ENCODE results near the gene HOXC10. TPM values are rescaled to one million over a fixed set of nuclear protein-coding genes. Genes with fewer than 3 reads are reported as not detected.

Gene HOXC10
- total and polyA plus RNA-seq, 10 of the 15 experiments (the other 5 are each of a cell fraction or from before 2014, with no cell fraction given): 0.59 TPM; not detected in 9

DNA sequence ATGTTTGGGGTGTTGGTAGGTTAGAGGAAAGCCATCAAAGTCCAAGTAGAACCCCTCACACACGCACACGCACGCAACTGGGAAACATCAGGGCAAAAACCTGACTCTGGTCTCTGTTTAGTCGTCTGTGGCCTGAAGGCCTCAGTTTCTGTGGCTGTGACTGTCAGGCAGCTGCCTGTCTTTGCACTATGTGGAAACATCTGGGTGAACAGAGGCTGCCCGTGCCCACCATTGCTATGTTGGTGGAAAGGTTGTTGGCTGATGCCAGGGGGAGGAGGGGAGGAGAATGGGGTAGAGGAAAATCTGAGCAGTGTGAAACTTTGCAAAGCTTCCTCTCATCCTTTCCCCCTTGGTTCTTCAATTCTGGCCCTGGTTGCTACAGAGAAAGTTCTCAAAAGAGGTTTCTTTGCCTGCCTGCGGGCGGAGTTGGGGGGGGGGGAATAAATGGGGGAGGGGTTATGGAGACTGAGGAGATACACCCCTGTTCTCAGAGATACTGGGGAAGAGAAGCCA lies 7.5 kb downstream of the HOXC10 start (continued):
- TF ChIP-seq, protein P1, sequence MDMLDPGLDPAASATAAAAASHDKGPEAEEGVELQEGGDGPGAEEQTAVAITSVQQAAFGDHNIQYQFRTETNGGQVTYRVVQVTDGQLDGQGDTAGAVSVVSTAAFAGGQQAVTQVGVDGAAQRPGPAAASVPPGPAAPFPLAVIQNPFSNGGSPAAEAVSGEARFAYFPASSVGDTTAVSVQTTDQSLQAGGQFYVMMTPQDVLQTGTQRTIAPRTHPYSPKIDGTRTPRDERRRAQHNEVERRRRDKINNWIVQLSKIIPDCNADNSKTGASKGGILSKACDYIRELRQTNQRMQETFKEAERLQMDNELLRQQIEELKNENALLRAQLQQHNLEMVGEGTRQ (IDR thresholded peaks at IDR 0.05; ENCODE audit: borderline replicate concordance, low read depth, low read length): no peak
- no peak for TF ChIP-seq SP1 (IDR thresholded peaks at IDR 0.05; ENCODE audit: low read depth, low read length)

DNA sequence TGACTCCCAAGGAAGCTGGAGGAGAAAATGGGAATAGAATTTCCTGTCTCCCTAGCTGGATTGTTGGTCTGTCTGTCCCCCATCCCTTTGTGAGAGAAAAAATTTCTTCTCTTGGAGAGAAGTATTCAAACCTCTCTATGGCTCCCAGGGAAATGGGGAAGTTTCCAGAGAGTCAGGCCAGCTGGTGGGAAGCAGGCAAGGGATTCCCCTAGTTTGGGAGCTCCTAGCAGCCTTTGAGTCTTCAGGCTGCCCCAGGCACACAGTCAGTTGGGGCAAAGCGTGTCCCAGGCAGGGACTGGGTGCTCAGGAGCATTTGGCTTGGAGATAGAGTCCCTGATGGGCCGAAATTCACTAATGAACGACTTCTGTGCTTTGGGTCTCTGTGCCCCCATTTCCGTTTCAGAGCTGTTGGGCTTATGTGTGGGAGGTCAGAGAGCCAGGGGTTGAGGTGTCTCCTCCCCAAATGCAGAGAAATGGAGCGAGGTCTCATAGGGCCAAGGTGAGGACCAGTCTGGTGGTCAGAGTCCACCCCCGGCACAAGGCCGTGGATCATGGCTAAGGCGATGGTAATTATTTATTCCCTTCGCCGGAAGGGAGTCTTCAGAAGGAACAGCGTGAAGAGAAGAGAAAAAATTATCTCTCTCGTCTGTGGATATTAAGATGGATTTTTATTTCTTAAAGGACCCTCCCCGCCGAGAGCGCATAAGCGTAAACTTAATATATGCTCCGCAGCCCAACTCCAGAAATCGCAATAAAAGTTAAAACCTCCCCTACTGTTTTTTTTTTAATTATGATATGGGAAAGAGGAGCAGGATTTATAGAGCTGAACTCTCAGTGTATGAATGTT lies 8.4 kb downstream of the HOXC10 start:
- H3K79me2 ChIP-seq (ENCODE audit: control insufficient read depth, insufficient read depth, low read length): no peaks in the 10 kb centered on the region
- no peak for TF ChIP-seq EGR1 (IDR thresholded peaks at IDR 0.05; ENCODE audit: borderline replicate concordance in 1 of 2, low read depth in 2 of 2, low read length in 2 of 2)
- TF ChIP-seq SMC3 (IDR thresholded peaks at IDR 0.05; ENCODE audit: borderline replicate concordance, low read length): no peak
- TF ChIP-seq ZNF687 (IDR thresholded peaks at IDR 0.05): no peak
- no peak for TF ChIP-seq SKIL (IDR thresholded peaks at IDR 0.05; ENCODE audit: low read depth, poor library complexity, severe bottlenecking)
- no peak for TF ChIP-seq EED (IDR thresholded peaks at IDR 0.05; ENCODE audit: low read depth)
- no peak for TF ChIP-seq YBX1 (IDR thresholded peaks at IDR 0.05)
- TF ChIP-seq CBX5 (IDR thresholded peaks at IDR 0.05; ENCODE audit: low read depth): no peak
- H3K9me3 ChIP-seq (replicated peaks; ENCODE audit: control insufficient read depth, insufficient read depth, low read length): no peaks in the 10 kb centered on the region
- DNase-seq (ENCODE audit: low read depth, low spot score) (no peak), FAIRE-seq (no peak), ATAC-seq (no peak)
- H3K4me1 ChIP-seq (ENCODE audit: control insufficient read depth, insufficient read depth, low read length): peaks cover 14% of the 10 kb centered on the region
- no peak overlapping the region for H3K4me2 ChIP-seq (ENCODE audit: control insufficient read depth, insufficient read depth)
- H3K36me3 ChIP-seq (ENCODE audit: control insufficient read depth in 2 of 2, insufficient read depth in 2 of 2, low read length in 1 of 2): no peaks in the 10 kb centered on the region
- intact Hi-C loops (cut with micrococcal nuclease; ENCODE audit: unreplicated experiment) (no loop called here), in situ Hi-C loops (cut with MboI) (no loop called here)
- ChIA-PET RAD21 (ENCODE audit: unreplicated experiment) (interaction anchor here (1.1 kb wide), 1 partner anchor 213 kb away, joined by 3 read pairs; no protein-coding TSS in a partner anchor), CTCF (interaction anchor here (1.5 to 1.6 kb wide), 2 partner anchors 12 to 215 kb away, joined by 3 to 4 read pairs; no protein-coding TSS in a partner anchor), POLR2A (no interaction called here), SMC1A (ENCODE audit: uncharacterized antibody, unreplicated experiment) (interaction anchor here (1.0 to 1.2 kb wide), 3 partner anchors 10 to 229 kb away, joined by 3 to 4 read pairs (median 3); no protein-coding TSS in a partner anchor)
- BruUV-seq (replicated peaks): no TSS peak
- 45% methylated on average over 18 of the region's 18 CpGs for WGBS (ENCODE audit: insufficient coverage, insufficient replicate concordance, low lambda C conversion rate, missing lambda C conversion rate)
- H4K20me1 ChIP-seq (ENCODE audit: control insufficient read depth, insufficient read depth): peaks cover 3% of the 10 kb centered on the region; the same call in 1 of the 2 replicates
- no peak overlapping the region for H2AFZ ChIP-seq (ENCODE audit: control insufficient read depth, low read depth, low read length)
- peaks cover 28 to 53% of the 10 kb centered on the region in 2 experiments for H3K27me3 ChIP-seq (replicated peaks in 1 of 2; ENCODE audit: control insufficient read depth in 2 of 2, insufficient read depth in 2 of 2, low read length in 1 of 2)
- H3K4me3 ChIP-seq: no peak overlapping the region
- H3K9ac ChIP-seq (ENCODE audit: control insufficient read depth, insufficient read depth, low read length): no peak overlapping the region
- H3K27ac ChIP-seq (ENCODE audit: control insufficient read depth, insufficient read depth): no peak overlapping the region
